GM19238 (cell line): ENCODE results near the gene CTTN.
"Not testable (repeated sequence)": the region's sequence is repeated elsewhere in the genome, so short reads cannot be mapped to it uniquely, and the experiment has no call there.

Experiments used
- DNase-seq: peaks from one replicate; pipeline ENCODE4 v3.0.0; 2011; ENCODE audit warnings: low spot score; ENCODE audit not compliant: insufficient read length

CTTN gene

GRCh38 chr11:70454197-70454767 lies 56.0 kb downstream of the CTTN start:
- DNase-seq = peak; percentile 9

GRCh38 chr11:70454811-70455210 lies 56.5 kb downstream of the CTTN start:
- not testable (repeated sequence) for DNase-seq

- DNase-seq = no peak
Observed at GRCh38 chr11:70455354-70455753, 57.0 kb downstream of the CTTN start.

GRCh38 chr11:70456921-70457532 lies 58.7 kb downstream of the CTTN start:
- no peak for DNase-seq

GRCh38 chr11:70458736-70459135 lies 60.4 kb downstream of the CTTN start:
- no peak for DNase-seq

- no peak for DNase-seq
Observed at GRCh38 chr11:70460111-70460510, 61.8 kb downstream of the CTTN start.

- no peak for DNase-seq
Observed at GRCh38 chr11:70460964-70461363, 62.6 kb downstream of the CTTN start.

GRCh38 chr11:70462818-70463477 lies 64.6 kb downstream of the CTTN start:
- DNase-seq = no peak

- no peak for DNase-seq
Observed at GRCh38 chr11:70463478-70464255, 65.3 kb downstream of the CTTN start.

- no peak for DNase-seq
Observed at GRCh38 chr11:70464509-70465361, 66.4 kb downstream of the CTTN start.

GRCh38 chr11:70466154-70466553 lies 67.8 kb downstream of the CTTN start:
- no peak for DNase-seq

- DNase-seq = no peak
Observed at GRCh38 chr11:70466596-70466995, 68.3 kb downstream of the CTTN start.

GRCh38 chr11:70467201-70468085 lies 69.1 kb downstream of the CTTN start:
- peak; percentile 32 for DNase-seq

- no peak for DNase-seq
Observed at GRCh38 chr11:70468256-70469195, 70.2 kb downstream of the CTTN start.

- DNase-seq = no peak
Observed at GRCh38 chr11:70470127-70470526, 71.8 kb downstream of the CTTN start.

GRCh38 chr11:70471254-70471653 lies 72.9 kb downstream of the CTTN start:
- peak; percentile 37 for DNase-seq

GRCh38 chr11:70472240-70472639 lies 73.9 kb downstream of the CTTN start:
- DNase-seq = no peak

GRCh38 chr11:70473186-70473872 lies 75.0 kb downstream of the CTTN start:
- DNase-seq = no peak
